ENCODE data around the gene ICOSLG. TPM values are rescaled to one million over a fixed set of nuclear protein-coding genes. Genes with fewer than 3 reads are reported as not detected.
"Not testable (repeated sequence)": the region's sequence is repeated elsewhere in the genome, so short reads cannot be mapped to it uniquely, and the experiment has no call there.

The ICOSLG gene
- total RNA-seq, 4 donors from 2014 or later: 0.54 to 2.9 (median 1.3) TPM

DNA sequence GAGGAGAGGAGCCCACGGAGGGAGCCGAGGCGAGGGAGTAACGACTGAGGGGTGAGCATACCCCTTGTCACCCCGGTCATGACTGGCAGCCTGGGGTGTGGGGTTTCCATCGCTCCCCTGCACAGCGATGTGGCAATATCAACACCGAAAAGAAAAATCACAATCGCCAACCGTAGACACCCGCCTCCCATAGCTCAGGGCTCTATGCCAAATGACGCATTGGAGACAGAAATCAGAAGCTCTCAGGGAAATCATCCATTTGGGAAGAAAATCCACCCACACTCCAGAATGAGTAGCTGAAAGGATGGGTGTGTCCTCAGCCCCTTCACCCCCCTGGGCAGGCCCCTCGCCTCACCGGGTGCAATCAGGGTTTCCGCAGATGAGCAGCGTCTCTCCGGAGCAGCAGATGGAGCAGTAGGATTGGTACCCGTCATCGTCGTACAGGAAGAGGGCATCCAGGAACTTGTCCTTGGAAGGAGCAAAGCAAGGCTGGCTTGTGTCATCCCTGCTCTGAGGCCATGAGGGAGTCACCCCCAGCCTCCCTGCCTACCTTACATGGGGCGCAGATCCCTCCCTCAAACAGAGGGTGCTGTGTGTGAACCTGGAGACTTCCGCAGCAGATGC lies 18.5 kb upstream of the ICOSLG start:
- no peaks in the 10 kb centered on the region for H3K9me3 ChIP-seq
- peaks cover 0 to 8% of the 10 kb centered on the region in 2 donors for H3K4me1 ChIP-seq
- no peaks in the 10 kb centered on the region for H3K36me3 ChIP-seq
- intact Hi-C loops (cut with DNase I): no loop called here
- WGBS, 2 donors: 85 to 88% methylated on average over 19 to 22 of the region's 22 CpGs
- no peak for DNase-seq
- no peaks in the 10 kb centered on the region for H3K27me3 ChIP-seq
- H3K27ac ChIP-seq: no peak overlapping the region
- no peak for TF ChIP-seq POLR2A (IDR thresholded peaks at IDR 0.05)
- TF ChIP-seq, protein P1, sequence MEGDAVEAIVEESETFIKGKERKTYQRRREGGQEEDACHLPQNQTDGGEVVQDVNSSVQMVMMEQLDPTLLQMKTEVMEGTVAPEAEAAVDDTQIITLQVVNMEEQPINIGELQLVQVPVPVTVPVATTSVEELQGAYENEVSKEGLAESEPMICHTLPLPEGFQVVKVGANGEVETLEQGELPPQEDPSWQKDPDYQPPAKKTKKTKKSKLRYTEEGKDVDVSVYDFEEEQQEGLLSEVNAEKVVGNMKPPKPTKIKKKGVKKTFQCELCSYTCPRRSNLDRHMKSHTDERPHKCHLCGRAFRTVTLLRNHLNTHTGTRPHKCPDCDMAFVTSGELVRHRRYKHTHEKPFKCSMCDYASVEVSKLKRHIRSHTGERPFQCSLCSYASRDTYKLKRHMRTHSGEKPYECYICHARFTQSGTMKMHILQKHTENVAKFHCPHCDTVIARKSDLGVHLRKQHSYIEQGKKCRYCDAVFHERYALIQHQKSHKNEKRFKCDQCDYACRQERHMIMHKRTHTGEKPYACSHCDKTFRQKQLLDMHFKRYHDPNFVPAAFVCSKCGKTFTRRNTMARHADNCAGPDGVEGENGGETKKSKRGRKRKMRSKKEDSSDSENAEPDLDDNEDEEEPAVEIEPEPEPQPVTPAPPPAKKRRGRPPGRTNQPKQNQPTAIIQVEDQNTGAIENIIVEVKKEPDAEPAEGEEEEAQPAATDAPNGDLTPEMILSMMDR (IDR thresholded peaks at IDR 0.05): no peak
- no peak overlapping the region for H3K4me3 ChIP-seq (replicated peaks in 1 of 3)

DNA sequence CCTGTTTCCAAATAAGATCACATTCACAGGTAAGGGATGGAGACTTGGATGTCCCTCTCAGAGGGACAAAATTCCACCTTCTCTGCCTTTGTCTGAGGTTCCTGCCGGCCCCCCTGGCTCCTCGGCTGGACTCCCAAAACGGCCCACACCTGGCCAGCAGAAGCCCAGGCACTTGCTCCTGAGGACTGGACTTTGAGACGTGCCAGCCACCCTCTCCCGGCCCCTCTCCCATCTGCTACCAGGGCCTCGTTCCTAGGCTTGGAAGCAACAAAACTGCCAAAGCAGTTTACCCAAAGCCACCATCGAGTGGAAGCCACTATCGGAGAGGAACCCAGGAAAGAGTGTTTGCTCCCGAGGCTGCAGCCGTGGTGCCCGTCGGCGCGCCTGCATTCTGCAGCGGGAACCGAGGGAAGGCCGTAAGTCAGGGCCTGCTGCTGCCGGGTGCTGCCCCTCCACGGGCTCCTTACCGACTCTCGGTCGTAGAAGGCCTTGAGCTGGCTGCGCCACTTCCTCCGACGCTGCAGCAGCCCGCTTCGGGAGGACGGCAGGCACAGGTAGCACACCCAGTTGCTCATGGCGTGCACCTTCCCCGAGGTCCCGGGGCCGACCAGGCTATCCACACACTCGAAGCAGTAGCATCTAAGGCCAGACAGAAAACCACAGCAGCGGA lies 17.4 kb upstream of the ICOSLG start:
- WGBS, 2 donors: 90 to 93% methylated on average over 26 to 30 of the region's 34 CpGs
- no peak overlapping the region for H3K27ac ChIP-seq
- H3K36me3 ChIP-seq: no peaks in the 10 kb centered on the region
- no peak overlapping the region for H3K4me3 ChIP-seq (replicated peaks in 1 of 3)
- peaks cover 0 to 8% of the 10 kb centered on the region in 2 donors for H3K4me1 ChIP-seq
- no peaks in the 10 kb centered on the region for H3K27me3 ChIP-seq
- TF ChIP-seq, protein P1 (IDR thresholded peaks at IDR 0.05): no peak
- no peak for TF ChIP-seq POLR2A (IDR thresholded peaks at IDR 0.05)
- intact Hi-C loops (cut with DNase I): no loop called here
- H3K9me3 ChIP-seq: no peaks in the 10 kb centered on the region
- DNase-seq: no peak

DNA sequence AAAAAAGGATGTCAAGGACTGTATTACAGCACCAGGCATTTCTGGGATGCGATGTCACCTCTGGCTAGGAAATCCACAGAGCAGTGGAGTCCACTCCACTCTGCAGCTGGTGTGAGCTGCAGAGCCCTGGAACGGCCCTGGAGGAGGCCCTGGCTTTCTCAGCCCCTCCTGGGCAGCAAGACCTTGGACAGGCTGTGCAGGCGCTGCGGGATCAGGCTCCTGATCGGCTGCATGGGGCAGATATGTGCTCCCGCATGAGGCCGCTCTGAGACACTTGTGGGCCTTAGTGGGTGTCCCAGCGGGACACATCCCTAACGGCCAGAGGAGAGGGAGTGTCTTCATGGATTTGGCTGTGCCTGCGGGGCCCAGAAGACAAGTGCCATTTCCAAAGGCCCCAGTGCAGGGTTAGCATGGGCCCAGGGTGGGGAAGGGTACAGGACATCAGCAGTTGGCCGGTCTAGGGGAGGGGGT lies 14.8 kb upstream of the ICOSLG start:
- TF ChIP-seq, protein P1 (IDR thresholded peaks at IDR 0.05): no peak
- no peak for TF ChIP-seq POLR2A (IDR thresholded peaks at IDR 0.05)

DNA sequence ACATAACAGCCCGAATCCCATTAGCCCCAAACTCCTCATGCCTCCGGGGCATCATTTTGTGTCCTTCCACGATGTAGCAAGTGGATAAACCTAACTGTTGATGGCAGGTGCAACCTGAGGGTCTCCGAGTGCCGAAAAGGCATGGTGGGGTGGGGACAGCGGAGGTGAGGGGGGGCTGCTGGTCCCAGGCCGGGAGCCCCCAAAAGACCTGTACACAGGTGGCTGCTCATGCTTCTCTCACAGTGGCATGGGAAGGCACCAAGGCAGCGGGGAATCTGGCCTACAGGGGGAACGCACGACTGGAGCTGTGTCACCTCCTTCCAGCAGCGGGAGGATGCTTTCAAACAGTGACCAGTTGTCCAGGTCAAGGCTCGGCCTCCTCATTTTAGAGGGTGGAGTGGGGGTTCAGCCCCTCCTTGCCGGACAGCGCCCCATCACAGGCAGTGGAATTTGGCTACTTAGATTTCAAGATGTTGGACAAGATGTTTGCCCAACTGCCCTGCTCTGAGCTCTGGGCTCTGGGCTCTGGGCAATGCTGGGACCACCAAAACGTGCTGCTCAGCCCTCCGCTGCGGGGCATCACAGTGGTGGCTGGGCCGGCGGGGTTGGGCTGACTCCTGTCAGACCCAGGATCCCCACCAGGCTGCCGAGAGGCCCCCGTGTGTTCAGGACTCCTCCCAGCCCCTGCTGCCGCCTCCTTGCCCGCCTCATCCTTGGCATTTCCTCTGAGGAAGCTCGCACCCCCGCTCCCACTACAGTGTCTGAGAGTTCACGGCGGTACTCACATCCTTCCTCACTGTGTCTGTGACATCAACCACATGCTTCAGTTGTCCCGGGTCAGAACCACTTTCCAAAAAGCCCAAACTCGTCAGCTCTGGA lies 13.3 kb upstream of the ICOSLG start:
- Histone ChIP-seq H3K27me3 (no peaks in the 10 kb centered on the region), H3K4me1 (peaks cover 0 to 8% of the 10 kb centered on the region in 2 donors), H3K36me3 (no peaks in the 10 kb centered on the region), H3K4me3 (replicated peaks in 1 of 3) (no peak overlapping the region), H3K27ac (no peak overlapping the region), H3K9me3 (no peaks in the 10 kb centered on the region)
- intact Hi-C loops (cut with DNase I): no loop called here
- WGBS, 2 donors: 79 to 83% methylated on average over 18 to 24 of the region's 29 CpGs
- TF ChIP-seq, protein P1 (IDR thresholded peaks at IDR 0.05): no peak
- TF ChIP-seq POLR2A (IDR thresholded peaks at IDR 0.05): no peak
- no peak for DNase-seq

More for the DNA sequence above, 14.8 kb upstream of the ICOSLG start:
- H3K4me3 ChIP-seq (replicated peaks in 1 of 3): no peak overlapping the region
- peaks cover 0 to 8% of the 10 kb centered on the region in 2 donors for H3K4me1 ChIP-seq
- no peak for DNase-seq
- intact Hi-C loops (cut with DNase I): no loop called here
- WGBS, 2 donors: 67 to 71% methylated on average over 1 to 10 of the region's 11 CpGs
- H3K36me3 ChIP-seq: no peaks in the 10 kb centered on the region
- H3K27ac ChIP-seq: no peak overlapping the region
- H3K9me3 ChIP-seq: no peaks in the 10 kb centered on the region
- H3K27me3 ChIP-seq: no peaks in the 10 kb centered on the region

DNA sequence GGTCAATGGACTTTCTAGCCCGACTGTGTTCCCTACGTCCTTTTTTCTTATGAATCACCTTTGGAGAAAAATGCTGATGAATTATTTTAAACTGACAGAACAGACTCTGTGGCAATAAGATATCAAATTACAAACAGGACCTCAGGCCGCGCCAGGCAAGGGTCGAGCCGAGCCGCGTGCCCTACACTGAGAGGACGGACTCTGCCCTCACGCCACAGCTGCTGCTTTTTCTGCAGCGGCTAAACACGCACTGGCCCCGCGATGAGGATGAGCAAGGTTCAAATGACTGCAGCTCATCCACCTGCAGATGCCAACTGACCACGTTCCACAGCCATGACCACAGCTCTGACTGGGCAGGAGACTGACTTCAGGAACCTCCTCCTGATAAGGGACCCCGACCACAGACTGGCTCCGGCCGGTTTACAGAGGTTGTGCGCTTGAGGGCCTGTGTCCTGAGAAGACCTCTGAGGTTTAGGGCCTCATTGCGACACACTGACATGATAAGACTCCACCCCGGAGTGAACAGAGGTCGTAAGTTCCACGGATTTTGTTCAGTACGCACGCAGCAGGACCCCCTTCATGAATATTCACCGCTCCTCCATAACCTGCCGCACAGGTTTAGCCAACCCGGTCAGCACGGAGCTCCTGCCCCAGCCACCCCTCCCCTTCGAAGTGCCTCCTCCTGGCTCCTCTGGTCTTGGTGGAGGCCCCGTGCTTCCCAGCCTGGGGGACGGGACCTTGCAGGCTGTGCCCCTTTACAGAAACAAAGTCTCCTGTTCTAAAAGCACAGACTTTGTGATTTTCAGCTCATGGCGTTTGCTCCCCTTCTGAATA lies 8.7 kb upstream of the ICOSLG start:
- WGBS, 2 donors: no CpG with 5 or more reads among the region's 33 CpGs
- DNase-seq; H3K36me3 ChIP-seq; H3K4me1 ChIP-seq; H3K9me3 ChIP-seq; intact Hi-C loops (cut with DNase I); H3K27me3 ChIP-seq; H3K27ac ChIP-seq; H3K4me3 ChIP-seq (replicated peaks in 1 of 3): not testable (repeated sequence)

DNA sequence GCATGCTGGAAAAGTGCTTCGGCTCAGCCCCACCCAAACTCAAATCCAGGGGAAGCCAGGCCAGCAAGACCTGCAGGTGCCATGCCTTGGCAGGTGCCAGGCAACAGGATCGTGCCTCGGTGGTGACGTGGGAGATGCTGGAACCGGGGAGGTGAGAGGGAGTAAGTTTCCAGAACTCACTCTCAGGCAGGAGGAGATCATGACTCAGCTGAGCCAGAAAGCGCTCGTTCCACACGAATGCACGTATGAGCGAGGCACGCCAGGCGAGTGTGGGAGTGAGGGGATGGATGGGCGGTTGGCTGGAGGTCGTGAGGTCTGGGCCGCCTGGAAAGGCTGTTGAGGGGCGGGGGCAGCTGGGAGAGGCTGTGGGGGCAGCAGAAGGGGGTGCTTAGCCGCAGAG lies 7.2 kb upstream of the ICOSLG start:
- H3K27me3 ChIP-seq; DNase-seq; intact Hi-C loops (cut with DNase I); H3K36me3 ChIP-seq; H3K4me1 ChIP-seq; H3K9me3 ChIP-seq; H3K4me3 ChIP-seq (replicated peaks in 1 of 3); H3K27ac ChIP-seq: not testable (repeated sequence)
- no CpG with 5 or more reads among the region's 17 CpGs for WGBS, 2 donors

DNA sequence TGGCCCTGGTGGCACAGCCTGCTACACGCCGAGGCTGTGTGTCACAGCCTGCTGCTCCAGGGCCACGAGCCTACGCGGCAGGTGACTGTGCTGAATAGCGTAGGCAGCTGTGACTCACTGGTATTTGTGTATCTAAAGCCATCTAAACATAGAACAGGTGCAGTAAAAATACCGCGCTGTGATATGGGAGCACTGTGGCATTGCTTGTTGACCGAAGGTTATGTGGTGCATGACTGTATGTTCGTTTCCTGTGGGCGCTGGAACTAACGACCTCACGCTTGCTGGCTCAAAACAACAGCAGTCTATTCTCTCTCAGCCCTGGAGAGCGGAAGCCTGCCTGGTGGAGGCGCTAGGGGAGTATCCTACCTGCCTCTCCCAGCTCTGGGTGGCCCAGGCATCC lies 3.2 kb upstream of the ICOSLG start:
- H3K36me3 ChIP-seq; H3K4me1 ChIP-seq; H3K27me3 ChIP-seq; H3K27ac ChIP-seq; intact Hi-C loops (cut with DNase I); DNase-seq; H3K4me3 ChIP-seq (replicated peaks in 1 of 3); H3K9me3 ChIP-seq: not testable (repeated sequence)
- no CpG with 5 or more reads among the region's 15 CpGs for WGBS, 2 donors
